H1 (cell line): ENCODE results near the gene DMWD. TPM values are rescaled to one million over a fixed set of nuclear protein-coding genes. Genes with fewer than 3 reads are reported as not detected.

ENCODE experiments used
- CTCF ChIA-PET: fragments of 300-600 bp; sonication (Branson Sonifier 250); formaldehyde crosslinking; loops from one replicate; lab custom pipeline; 2021; ENCODE audit not compliant: partially characterized antibody; lab: Charles Lee
- POLR2A ChIA-PET: fragments of 300-600 bp; sonication (Branson Sonifier 250); formaldehyde crosslinking; loops from one replicate; lab custom pipeline; 2021; ENCODE audit warnings: inconsistent platforms; ENCODE audit not compliant: partially characterized antibody; lab: Charles Lee
- DNase-seq, 2 experiments: peaks; one replicate each; pipeline versions ENCODE4 v3.0.0 to v3.0.0-alpha.2; 2010 to 2022; ENCODE audit warnings: low spot score in 2 of 2, low read depth in 1 of 2, mixed read lengths in 1 of 2
- FAIRE-seq: peaks from 2 replicates; lab custom pipeline; 2011; peaks lifted over from hg19 to GRCh38; lab: Jason Lieb, UNC
- H2AFZ ChIP-seq: 2 replicates; pipeline ENCODE4 v1.8.1; 2012; ENCODE audit warnings: low read length, inconsistent platforms
- H2AK5ac ChIP-seq: 2 replicates; pipeline ENCODE4 v1.6.1; 2013; ENCODE audit warnings: low read depth, low read length
- H2BK120ac ChIP-seq: replicated peaks from 2 replicates; pipeline ENCODE3; 2013; ENCODE audit warnings: low read depth, low read length, inconsistent platforms
- H2BK12ac ChIP-seq: 2 replicates; pipeline ENCODE4 v1.6.1; 2013; ENCODE audit warnings: low read depth, low read length
- H2BK15ac ChIP-seq: 2 replicates; pipeline ENCODE4 v1.6.1; 2013; ENCODE audit warnings: low read length
- H2BK20ac ChIP-seq: 2 replicates; pipeline ENCODE4 v1.6.1; 2013; ENCODE audit warnings: low read length
- H2BK5ac ChIP-seq: 2 replicates; pipeline ENCODE4 v1.6.1; 2013; ENCODE audit warnings: low read depth, low read length
- H3K14ac ChIP-seq: 2 replicates; pipeline ENCODE4 v1.6.1; 2013; ENCODE audit warnings: inconsistent platforms; ENCODE audit not compliant: insufficient read length
- H3K18ac ChIP-seq: 2 replicates; pipeline ENCODE4 v1.6.1; 2013; ENCODE audit warnings: low read length; ENCODE audit errors: extremely low read depth
- H3K23ac ChIP-seq: 2 replicates; pipeline ENCODE4 v1.6.1; 2013; ENCODE audit warnings: inconsistent platforms; ENCODE audit not compliant: insufficient read length
- H3K23me2 ChIP-seq: 2 replicates; pipeline ENCODE4 v1.6.1; 2013; ENCODE audit warnings: low read depth, low read length
- H3K27ac ChIP-seq: 2 replicates; pipeline ENCODE4 v1.6.1; 2011; ENCODE audit warnings: low read depth, low read length, inconsistent platforms
- H3K27me3 ChIP-seq, 4 experiments: replicated peaks in 1 of 4; 1 replicate in 1 of 4; 2 replicates in 3 of 4; pipeline versions ENCODE4 v1.6.1 to v1.8.1; 2011 to 2013; ENCODE audit warnings: low read length in 3 of 4, mild to moderate bottlenecking in 3 of 4, inconsistent platforms in 2 of 4, mixed read lengths in 2 of 4, moderate library complexity in 1 of 4; ENCODE audit not compliant: control insufficient read depth in 3 of 4, insufficient read depth in 3 of 4; ENCODE audit errors: extremely low read depth in 1 of 4
- H3K36me3 ChIP-seq, 4 experiments: 2 replicates each; pipeline versions ENCODE4 v1.6.1 to v1.8.1; 2011 to 2013; ENCODE audit warnings: mild to moderate bottlenecking in 4 of 4, low read length in 3 of 4, moderate library complexity in 2 of 4, control low read depth in 1 of 4, inconsistent platforms in 1 of 4; ENCODE audit not compliant: insufficient read depth in 4 of 4, control insufficient read depth in 2 of 4
- H3K4ac ChIP-seq: replicated peaks from 2 replicates; pipeline ENCODE3; 2013; ENCODE audit warnings: low read length, low read depth, mixed read lengths, inconsistent platforms; ENCODE audit not compliant: insufficient read length
- H3K4me1 ChIP-seq, 4 experiments: replicated peaks in 1 of 4; 1 replicate in 1 of 4; 2 replicates in 3 of 4; pipeline versions ENCODE4 v1.6.1 to v1.8.1; 2011 to 2013; ENCODE audit warnings: low read length in 3 of 4, inconsistent platforms in 2 of 4, mixed read lengths in 1 of 4; ENCODE audit not compliant: insufficient read depth in 4 of 4, control insufficient read depth in 3 of 4
- H3K4me2 ChIP-seq, 2 experiments: 2 replicates each; pipeline versions ENCODE4 v1.6.1 to v1.8.1; 2011 to 2013; ENCODE audit warnings: low read depth in 2 of 2, low read length in 2 of 2, control low read depth in 1 of 2, inconsistent platforms in 1 of 2, mild to moderate bottlenecking in 1 of 2; ENCODE audit not compliant: insufficient read depth in 1 of 2
- H3K4me3 ChIP-seq, 4 experiments: fragments of 200-600, 300-600 bp in 1 of 4; sonication (generic), shearing (Covaris generic), sonication (Bioruptor Twin) in 1 of 4; 2 replicates each; pipeline versions ENCODE4 v1.5.1 to v1.8.1; 2011 to 2016; ENCODE audit warnings: low read length in 4 of 4, low read depth in 3 of 4, control low read depth in 2 of 4, inconsistent platforms in 2 of 4, mild to moderate bottlenecking in 2 of 4, mixed read lengths in 1 of 4, moderate library complexity in 1 of 4; ENCODE audit not compliant: insufficient read depth in 2 of 4; ENCODE audit errors: extremely low read depth in 1 of 4
- H3K56ac ChIP-seq: replicated peaks from 2 replicates; pipeline ENCODE3; 2013; ENCODE audit warnings: low read depth, mild to moderate bottlenecking, mixed read lengths, low read length, inconsistent platforms; ENCODE audit not compliant: insufficient read length
- H3K79me1 ChIP-seq: 2 replicates; pipeline ENCODE4 v1.6.1; 2013; ENCODE audit warnings: low read depth, low read length, control low read depth
- H3K79me2 ChIP-seq, 2 experiments: 2 replicates each; pipeline versions ENCODE4 v1.6.1 to v1.8.1; 2012 to 2013; ENCODE audit warnings: low read length in 2 of 2, mild to moderate bottlenecking in 2 of 2, inconsistent platforms in 1 of 2; ENCODE audit not compliant: insufficient read depth in 2 of 2, control insufficient read depth in 1 of 2
- H3K9ac ChIP-seq, 4 experiments: replicated peaks in 1 of 4; 1 replicate in 1 of 4; 2 replicates in 3 of 4; pipeline versions ENCODE4 v1.6.1 to v1.8.1; 2011 to 2013; ENCODE audit warnings: low read depth in 3 of 4, low read length in 3 of 4, control low read depth in 2 of 4, mild to moderate bottlenecking in 2 of 4, moderate library complexity in 2 of 4, inconsistent platforms in 1 of 4; ENCODE audit errors: extremely low read depth in 1 of 4
- H3K9me3 ChIP-seq, 2 experiments: 2 replicates each; pipeline versions ENCODE4 v1.6.1 to v1.8.1; 2012 to 2013; ENCODE audit warnings: mild to moderate bottlenecking in 2 of 2, moderate library complexity in 2 of 2, control low read depth in 1 of 2, inconsistent platforms in 1 of 2, low read depth in 1 of 2, low read length in 1 of 2, mixed read lengths in 1 of 2; ENCODE audit not compliant: insufficient read depth in 2 of 2
- H4K20me1 ChIP-seq, 2 experiments: replicated peaks in 1 of 2; 2 replicates each; pipeline versions ENCODE3 to v1.8.1; 2011 to 2013; ENCODE audit warnings: inconsistent platforms in 2 of 2, low read length in 2 of 2, mild to moderate bottlenecking in 1 of 2; ENCODE audit not compliant: insufficient read depth in 2 of 2, control insufficient read depth in 1 of 2
- H4K5ac ChIP-seq: 2 replicates; pipeline ENCODE4 v1.6.1; 2013; ENCODE audit warnings: low read length, low read depth, mixed read lengths, inconsistent platforms; ENCODE audit not compliant: insufficient read length
- H4K8ac ChIP-seq: 2 replicates; pipeline ENCODE4 v1.8.0; 2013; ENCODE audit warnings: mild to moderate bottlenecking, moderate library complexity, low read length, inconsistent platforms; ENCODE audit not compliant: insufficient read depth; ENCODE audit errors: extremely low read depth
- H4K91ac ChIP-seq: replicated peaks from 2 replicates; pipeline ENCODE3; 2013; ENCODE audit warnings: low read length, mixed read lengths, inconsistent platforms; ENCODE audit not compliant: insufficient read length
- ASH2L ChIP-seq: fragments of 200-600, 300-600 bp; sonication (generic); IDR thresholded peaks from one replicate; pipeline ENCODE4 v1.7.1; 2017; ENCODE audit warnings: low read length
- CHD2 ChIP-seq: IDR thresholded peaks from 2 replicates; pipeline ENCODE4 v1.6.1; 2012; ENCODE audit warnings: low read length, improper control_type of control experiment
- CTCF ChIP-seq, 3 experiments: IDR thresholded peaks; 1 replicate in 2 of 3; 2 replicates in 1 of 3; pipeline versions ENCODE4 v1.5.1 to v1.6.1; 2011; ENCODE audit warnings: low read length in 3 of 3, mild to moderate bottlenecking in 3 of 3, inconsistent platforms in 2 of 3, low read depth in 1 of 3, moderate library complexity in 1 of 3; ENCODE audit not compliant: insufficient read depth in 1 of 3; ENCODE audit errors: control extremely low read depth in 1 of 3
- HDAC6 ChIP-seq: IDR thresholded peaks from one replicate; pipeline ENCODE4 v1.7.1; 2012; ENCODE audit warnings: low read depth, mild to moderate bottlenecking, inconsistent platforms, low read length, moderate library complexity
- KDM4A ChIP-seq: IDR thresholded peaks from one replicate; pipeline ENCODE4 v1.7.1; 2012; ENCODE audit warnings: low read depth, mild to moderate bottlenecking, moderate library complexity, low read length, inconsistent platforms; ENCODE audit not compliant: severe bottlenecking
- POLR2A ChIP-seq, 2 experiments: IDR thresholded peaks; 1 replicate in 1 of 2; 2 replicates in 1 of 2; pipeline ENCODE4 v1.6.1; 2011; ENCODE audit warnings: low read depth in 2 of 2, low read length in 2 of 2, mild to moderate bottlenecking in 2 of 2; ENCODE audit errors: control extremely low read depth in 1 of 2
- SP4 ChIP-seq: IDR thresholded peaks from 2 replicates; pipeline ENCODE4 v1.6.1; 2012; ENCODE audit warnings: low read length, inconsistent platforms
- TAF1 ChIP-seq: IDR thresholded peaks from 2 replicates; pipeline ENCODE4 v1.6.1; 2011; ENCODE audit warnings: mild to moderate bottlenecking, low read depth, low read length
- WGBS, 2 experiments: shearing (Covaris generic) in 1 of 2; methylation state at CpG; one replicate each; pipeline versions ENCODE4 v1.1.6 to v1.1.7; 2013 to 2015; ENCODE audit warnings: low lambda C conversion rate in 2 of 2, mixed read lengths in 2 of 2, inconsistent platforms in 1 of 2, low coverage in 1 of 2, missing lambda C conversion rate in 1 of 2; ENCODE audit not compliant: insufficient replicate concordance in 2 of 2, insufficient coverage in 1 of 2, insufficient read length in 1 of 2; ENCODE audit errors: extremely low coverage in 1 of 2, missing lambda C conversion rate in 1 of 2; 5-methylcytosine and 5-hydroxymethylcytosine counted together
- polyA plus RNA-seq, 7 experiments: library from polyadenylated mRNA; depleted of rRNA in 3 of 7; stranded (reverse) in 5 of 7; unstranded in 2 of 7; fragments of >200 nt in 5 of 7; fragments of 200-250 nt in 2 of 7; gene quantifications; 1 replicate in 5 of 7; 2 replicates in 1 of 7; 4 replicates in 1 of 7; pipeline versions ENCODE4 v1.2.1 to v1.2.3, GENCODE V29; 2011 to 2013; ENCODE audit warnings: missing spikeins in 2 of 7, mixed read lengths in 2 of 7
- total RNA-seq: library from RNA; stranded (reverse); fragmentation: NEBNext Ultra II Directional; extraction: Animal tissue kit (Norgen Biotek cat#: 25700); gene quantifications from 2 replicates; pipeline ENCODE4 v1.2.1, GENCODE V29; 2021

The DMWD gene
- total and polyA plus RNA-seq, 2 of the 8 experiments (the other 6 are each of a cell fraction or from before 2014, with no cell fraction given), result 13.6 to 41.0 TPM

GRCh38 chr19:45814851-45815480 lies 22.3 kb upstream of the DMWD start, which contains the start of gene RSPH6A:
Gene RSPH6A, minus strand, starts transcription at chr19:45815308. Its CDS starts 132 bp downstream, at chr19:45815176.
- Histone ChIP-seq H3K27ac (peak within 1 kb of the TSS; percentile 86), H4K8ac (peak within 1 kb of the TSS; percentile 88), H4K5ac (peak within 1 kb of the TSS; percentile 52), H3K27me3 (no peaks in the 10 kb centered on the region), H3K4ac (peak within 1 kb of the TSS; percentile 54), H3K79me2 (no peaks in the 10 kb centered on the region), H2AFZ (no peak within 1 kb of the TSS), H3K14ac (no peak within 1 kb of the TSS), H2BK5ac (peak within 1 kb of the TSS; percentile 64; the same call in 1 of the 2 replicates), H2BK120ac (no peak within 1 kb of the TSS), H3K56ac (peak within 1 kb of the TSS; percentile 78), H3K4me1 (peaks cover 0 to 23% (median 20%) of the 10 kb centered on the region in 4 experiments; a peak in 6 of 7 replicates), H2AK5ac (peak within 1 kb of the TSS; percentile 48; the same call in 1 of the 2 replicates), H3K9me3 (no peaks in the 10 kb centered on the region), H3K79me1 (no peaks in the 10 kb centered on the region), H2BK12ac (peak within 1 kb of the TSS; percentile 50; the same call in 1 of the 2 replicates), H3K4me2 (peak within 1 kb of the TSS; percentile 85 to 88), H3K9ac (peak within 1 kb of the TSS; percentile 70 to 85 (median 76)), H2BK20ac (no peak within 1 kb of the TSS), H3K18ac (peak within 1 kb of the TSS; percentile 78), H3K4me3 (peak within 1 kb of the TSS; percentile 52 to 68 (median 56)), H3K36me3 (peaks cover 0 to under 1% (median 0%) of the 10 kb centered on the region in 4 experiments; a peak in 3 of 8 replicates), H3K23me2 (peaks cover 16% of the 10 kb centered on the region), H4K20me1 (no peaks in the 10 kb centered on the region), H4K91ac (peak within 1 kb of the TSS; percentile 78), H3K23ac (no peak within 1 kb of the TSS), H2BK15ac (no peak within 1 kb of the TSS; the same call in 1 of the 2 replicates)
- TF ChIP-seq POLR2A (IDR thresholded peaks at IDR 0.05; ENCODE audit: control extremely low read depth in 1 of 2, low read depth in 2 of 2, low read length in 2 of 2) (peak in 1 of 2 experiments; percentile 63; a peak in 2 of 3 replicates), ASH2L (peak; percentile 60), TAF1 (0 out of 2 replicates have a peak, but pooled peaks have one; percentile 11), CHD2 (no peak), CTCF (IDR thresholded peaks at IDR 0.05; ENCODE audit: control extremely low read depth in 1 of 3, insufficient read depth in 1 of 3, low read depth in 1 of 3, low read length in 3 of 3) (0 out of 4 replicates have a peak, but pooled peaks of 1 of the 3 experiments have one; percentile 1), SP4 (0 out of 2 replicates have a peak, but pooled peaks have one; percentile 42), HDAC6 (no peak), KDM4A (no peak)
- CTCF ChIA-PET, result interaction anchor here (0.8 to 8.8 kb wide), 6 partner anchors 8 to 145 kb away, joined by 3 to 107 read pairs (median 4); partner anchors contain the start of gene SIX5
- DNase-seq (peak in 1 of 2 experiments; percentile 76), FAIRE-seq (no peak)
- 27% methylated on average over 19 of the region's 40 CpGs; no CpG with 5 or more reads in 1 of the 2 experiments for WGBS, 2 experiments
- POLR2A ChIA-PET, result interaction anchor here (0.6 to 12.6 kb wide), 13 partner anchors 10 to 98 kb away, joined by 3 to 175 read pairs (median 4); partner anchors contain the start of genes DMPK, DMWD, FBXO46 and FOXA3
